Naive thymus-derived CD8-positive, alpha-beta T cell (primary cell): ENCODE data around the gene VEZT. TPM values are rescaled to one million over a fixed set of nuclear protein-coding genes. Genes with fewer than 3 reads are reported as not detected.

Source experiments
- ATAC-seq, 2 donors: fragments of 150-1000 bp; cut with Tn5 transposase in 1 of 2; sonication (Bioruptor Pico), chemical (Tn5 transposase) in 1 of 2; 1 replicate in 1 of 2; 2 replicates in 1 of 2; pipeline ENCODE4 v1.10.0; 2021; ENCODE audit warnings: mild to moderate bottlenecking in 2 of 2, moderate library complexity in 2 of 2
- POLR2A ChIA-PET: fragments of 350-600 bp; sonication (Branson Sonifier 250); formaldehyde crosslinking; loops from one replicate; lab custom pipeline; 2021; ENCODE audit warnings: antibody characterized with exemption; lab: Charles Lee
- DNase-seq, 10 donors: peaks; one replicate each; pipeline versions ENCODE4 v3.0.0 to v3.0.0-alpha.2; 2020 to 2022
- H3K27ac Mint-ChIP-seq, 10 donors: one replicate each; pipeline ENCODE4 v1.8.0; 2020 to 2022; ENCODE audit warnings: mild to moderate bottlenecking in 10 of 10, mixed read lengths in 10 of 10, moderate library complexity in 4 of 10, inconsistent platforms in 1 of 10
- H3K27me3 Mint-ChIP-seq, 5 donors: one replicate each; pipeline ENCODE4 v1.8.0; 2021 to 2022; ENCODE audit warnings: mixed read lengths in 5 of 5
- H3K36me3 Mint-ChIP-seq, 3 donors: one replicate each; pipeline ENCODE4 v1.8.0; 2020 to 2022; ENCODE audit warnings: mixed read lengths in 3 of 3, mild to moderate bottlenecking in 2 of 3, inconsistent platforms in 1 of 3
- H3K4me1 Mint-ChIP-seq, 4 donors: one replicate each; pipeline ENCODE4 v1.8.0; 2021 to 2022; ENCODE audit warnings: mixed read lengths in 4 of 4
- H3K4me3 Mint-ChIP-seq, 10 donors: one replicate each; pipeline ENCODE4 v1.8.0; 2020 to 2022; ENCODE audit warnings: mild to moderate bottlenecking in 10 of 10, mixed read lengths in 10 of 10, moderate library complexity in 6 of 10, inconsistent platforms in 1 of 10
- H3K9me3 Mint-ChIP-seq, 9 donors: one replicate each; pipeline ENCODE4 v1.8.0; 2020 to 2022; ENCODE audit warnings: mixed read lengths in 9 of 9, mild to moderate bottlenecking in 3 of 9, inconsistent platforms in 1 of 9, moderate library complexity in 1 of 9
- microRNA-seq: library from miRNA; unstranded; fragments of <30 nt; microRNA quantifications from one replicate; pipeline ENCODE4 v1.2.0, GENCODE V29; 2022; ENCODE audit warnings: borderline microRNAs expressed
- polyA plus RNA-seq, 3 donors: library from polyadenylated mRNA; unstranded; fragments of 300-500 nt; fragmentation: Illumina TruSeq; gene quantifications; one replicate each; pipeline ENCODE4 v1.2.3, GENCODE V29; 2021
- total RNA-seq, 8 experiments: library from RNA in 2 of 8; stranded (reverse) in 2 of 8; gene quantifications; one replicate each; pipeline ENCODE4 v1.2.3 and lab custom pipeline; 2021 to 2026

Gene VEZT
- total and polyA plus RNA-seq, 5 experiments from 2014 or later = 17.4 to 44.8 (median 22.7) TPM

GRCh38 chr12:95339086-95339788 is 121.6 kb downstream of the VEZT start:
- H3K9me3 Mint-ChIP-seq = peaks cover 0 to 2% (median 0%) of the 10 kb centered on the region in 9 donors
- no peak for DNase-seq
- ATAC-seq = no peak
- H3K4me3 Mint-ChIP-seq = no peak overlapping the region
- H3K36me3 Mint-ChIP-seq = no peaks in the 10 kb centered on the region
- H3K27ac Mint-ChIP-seq = no peak overlapping the region
- peaks cover 0 to 5% (median 3%) of the 10 kb centered on the region in 4 donors for H3K4me1 Mint-ChIP-seq
- H3K27me3 Mint-ChIP-seq = peaks cover 0 to 4% (median 0%) of the 10 kb centered on the region in 5 donors
- POLR2A ChIA-PET = no interaction called here

- H3K36me3 Mint-ChIP-seq = no peaks in the 10 kb centered on the region
- DNase-seq (no peak), ATAC-seq (no peak)
- POLR2A ChIA-PET = no interaction called here
- H3K4me1 Mint-ChIP-seq = peaks cover 0 to 2% (median 0%) of the 10 kb centered on the region in 4 donors
- no peak overlapping the region for H3K4me3 Mint-ChIP-seq
- H3K27ac Mint-ChIP-seq = peak overlapping the region in 1 of 10 donors; percentile 86
- peaks cover 0 to 4% (median 0%) of the 10 kb centered on the region in 5 donors for H3K27me3 Mint-ChIP-seq
- peaks cover 0 to 2% (median 0%) of the 10 kb centered on the region in 9 donors for H3K9me3 Mint-ChIP-seq
Measured at GRCh38 chr12:95342008-95342407, 124.4 kb downstream of the VEZT start.

GRCh38 chr12:95343461-95344230 is 126.0 kb downstream of the VEZT start:
- ATAC-seq (no peak), DNase-seq (no peak)
- H3K4me1 Mint-ChIP-seq = peaks cover 0 to 2% (median 0%) of the 10 kb centered on the region in 4 donors
- POLR2A ChIA-PET = no interaction called here
- H3K9me3 Mint-ChIP-seq = peaks cover 0 to 2% (median 0%) of the 10 kb centered on the region in 9 donors
- no peaks in the 10 kb centered on the region for H3K36me3 Mint-ChIP-seq
- H3K27ac Mint-ChIP-seq = no peak overlapping the region
- H3K27me3 Mint-ChIP-seq = peaks cover 0 to 4% (median 0%) of the 10 kb centered on the region in 5 donors
- H3K4me3 Mint-ChIP-seq = no peak overlapping the region

- peaks cover 0 to 2% (median 0%) of the 10 kb centered on the region in 5 donors for H3K27me3 Mint-ChIP-seq
- no peak overlapping the region for H3K4me3 Mint-ChIP-seq
- no peaks in the 10 kb centered on the region for H3K36me3 Mint-ChIP-seq
- no peak for ATAC-seq
- no peak overlapping the region for H3K27ac Mint-ChIP-seq
- POLR2A ChIA-PET = no interaction called here
- DNase-seq = no peak
- no peaks in the 10 kb centered on the region for H3K4me1 Mint-ChIP-seq
- no peaks in the 10 kb centered on the region for H3K9me3 Mint-ChIP-seq
Measured at GRCh38 chr12:95349291-95349690, 131.7 kb downstream of the VEZT start.

GRCh38 chr12:95351748-95352147 is 134.1 kb downstream of the VEZT start:
- Mint-ChIP-seq H3K27me3 (peaks cover 0 to 4% (median 0%) of the 10 kb centered on the region in 5 donors), H3K27ac (no peak overlapping the region), H3K36me3 (no peaks in the 10 kb centered on the region), H3K9me3 (no peaks in the 10 kb centered on the region), H3K4me3 (no peak overlapping the region), H3K4me1 (no peaks in the 10 kb centered on the region)
- POLR2A ChIA-PET = no interaction called here
- no peak for DNase-seq
- ATAC-seq = no peak

Small RNA genes lying within 50 kb of the gene (microRNA-seq; reads per million reads assigned to microRNA genes)
- gene MIR331 (60.9 reads per million, percentile 57 among the genes with 10 or more reads in this experiment), gene MIR3685 (not detected)

Other genes starting within 250 kb of the VEZT start
- gene NDUFA12, start 214.1 kb upstream of the VEZT start, total RNA-seq = 10 to 100 TPM; 67.5 to 68.4 TPM
- gene NDUFA12, start 214.1 kb upstream of the VEZT start, polyA plus RNA-seq = 100 to 1,000 TPM; 282 to 364 (median 294) TPM
- gene NR2C1, start 144.2 kb upstream of the VEZT start, total RNA-seq = 10 to 100 TPM; 42.9 to 59.0 TPM
- 1 to 10 TPM; 3.3 to 7.1 (median 5.9) TPM for gene NR2C1, start 144.2 kb upstream of the VEZT start, polyA plus RNA-seq
- gene FGD6, start 340 bp upstream of the VEZT start, total RNA-seq = under 1 TPM; 0.78 to 0.99 TPM
- under 1 TPM in 2 of 3 donors, not detected in 1; 0.04 to 0.16 TPM for gene FGD6, start 340 bp upstream of the VEZT start, polyA plus RNA-seq